Neural progenitor cell (in vitro differentiated cells): Measurements from ENCODE around the gene EIF1. TPM values are rescaled to one million over a fixed set of nuclear protein-coding genes. Genes with fewer than 3 reads are reported as not detected.

ENCODE experiments used
- DNase-seq: peaks from one replicate; pipeline ENCODE4 v3.0.0-alpha.2; 2016; ENCODE audit warnings: low spot score
- H2AFZ ChIP-seq: fragments of 200-600 bp; sonication (generic); replicated peaks from 2 replicates; pipeline ENCODE4 v1.6.1; 2016; ENCODE audit warnings: antibody characterized with exemption
- H3F3A ChIP-seq: fragments of 200-600 bp; sonication (generic); 2 replicates; pipeline ENCODE4 v1.6.1; 2016; ENCODE audit warnings: antibody characterized with exemption, low read depth
- H3K27ac ChIP-seq: fragments of 200-600 bp; sonication (generic); 2 replicates; pipeline ENCODE4 v1.5.1; 2016; ENCODE audit warnings: mild to moderate bottlenecking
- H3K27me3 ChIP-seq: fragments of 200-600 bp; sonication (generic); 2 replicates; pipeline ENCODE4 v1.6.1; 2016; ENCODE audit warnings: mild to moderate bottlenecking, moderate library complexity
- H3K36me3 ChIP-seq: fragments of 200-600 bp; sonication (generic); 2 replicates; pipeline ENCODE4 v1.5.1; 2016
- H3K4me1 ChIP-seq: fragments of 200-600 bp; sonication (generic); 2 replicates; pipeline ENCODE4 v1.6.1; 2016; ENCODE audit warnings: mixed run types
- H3K4me2 ChIP-seq: fragments of 200-600 bp; sonication (generic); 2 replicates; pipeline ENCODE4 v1.6.1; 2016
- H3K4me3 ChIP-seq: fragments of 200-600 bp; sonication (generic); 2 replicates; pipeline ENCODE4 v1.5.1; 2016
- H3K79me2 ChIP-seq: fragments of 200-600 bp; sonication (generic); 2 replicates; pipeline ENCODE4 v1.6.1; 2016; ENCODE audit warnings: low read depth
- H3K9ac ChIP-seq: fragments of 200-600 bp; sonication (generic); 2 replicates; pipeline ENCODE4 v1.6.1; 2016
- H3K9me3 ChIP-seq: fragments of 200-600 bp; sonication (generic); 2 replicates; pipeline ENCODE4 v1.5.1; 2016; ENCODE audit warnings: low read depth
- H4K20me1 ChIP-seq: fragments of 200-600 bp; sonication (generic); 2 replicates; pipeline ENCODE4 v1.6.1; 2016; ENCODE audit warnings: low read depth
- H3K27ac Mint-ChIP-seq: 3 replicates; pipeline ENCODE4 v1.8.0; 2021; ENCODE audit warnings: mixed read lengths
- H3K27me3 Mint-ChIP-seq: 2 replicates; pipeline ENCODE4 v1.8.0; 2022; ENCODE audit warnings: low read depth, mild to moderate bottlenecking, inconsistent platforms, moderate library complexity, mixed read lengths; ENCODE audit not compliant: insufficient read depth
- H3K36me3 Mint-ChIP-seq: 3 replicates; pipeline ENCODE4 v1.8.0; 2021; ENCODE audit warnings: mixed read lengths
- H3K4me1 Mint-ChIP-seq: 3 replicates; pipeline ENCODE4 v1.8.0; 2021; ENCODE audit warnings: mixed read lengths
- H3K4me3 Mint-ChIP-seq: 3 replicates; pipeline ENCODE4 v1.8.0; 2021; ENCODE audit warnings: mild to moderate bottlenecking, moderate library complexity, mixed read lengths
- H3K9me3 Mint-ChIP-seq: 3 replicates; pipeline ENCODE4 v1.8.0; 2020; ENCODE audit warnings: mixed read lengths
- EZH2 ChIP-seq: fragments of 200-600 bp; sonication (generic); IDR thresholded peaks from 2 replicates; pipeline ENCODE4 v1.6.1; 2017; ENCODE audit warnings: antibody characterized with exemption, mild to moderate bottlenecking, moderate library complexity
- EZH2phosphoT487 ChIP-seq: fragments of 200-600 bp; sonication (generic); IDR thresholded peaks from 2 replicates; pipeline ENCODE4 v1.6.1; 2017; ENCODE audit warnings: antibody characterized with exemption
- total RNA-seq: library from RNA; depleted of rRNA; stranded (reverse); fragments of >200 nt; gene quantifications from 2 replicates; pipeline ENCODE4 v1.2.3, GENCODE V29; 2015; ENCODE audit warnings: low replicate concordance
- TF ChIP-seq, protein P1 (sequence below): fragments of 200-600 bp; sonication (generic); IDR thresholded peaks from 2 replicates; pipeline ENCODE4 v1.5.1; 2017; ENCODE audit warnings: antibody characterized with exemption, mild to moderate bottlenecking

The EIF1 gene
- total RNA-seq, 1 donor from 2014 or later = 91.4 TPM

DNA sequence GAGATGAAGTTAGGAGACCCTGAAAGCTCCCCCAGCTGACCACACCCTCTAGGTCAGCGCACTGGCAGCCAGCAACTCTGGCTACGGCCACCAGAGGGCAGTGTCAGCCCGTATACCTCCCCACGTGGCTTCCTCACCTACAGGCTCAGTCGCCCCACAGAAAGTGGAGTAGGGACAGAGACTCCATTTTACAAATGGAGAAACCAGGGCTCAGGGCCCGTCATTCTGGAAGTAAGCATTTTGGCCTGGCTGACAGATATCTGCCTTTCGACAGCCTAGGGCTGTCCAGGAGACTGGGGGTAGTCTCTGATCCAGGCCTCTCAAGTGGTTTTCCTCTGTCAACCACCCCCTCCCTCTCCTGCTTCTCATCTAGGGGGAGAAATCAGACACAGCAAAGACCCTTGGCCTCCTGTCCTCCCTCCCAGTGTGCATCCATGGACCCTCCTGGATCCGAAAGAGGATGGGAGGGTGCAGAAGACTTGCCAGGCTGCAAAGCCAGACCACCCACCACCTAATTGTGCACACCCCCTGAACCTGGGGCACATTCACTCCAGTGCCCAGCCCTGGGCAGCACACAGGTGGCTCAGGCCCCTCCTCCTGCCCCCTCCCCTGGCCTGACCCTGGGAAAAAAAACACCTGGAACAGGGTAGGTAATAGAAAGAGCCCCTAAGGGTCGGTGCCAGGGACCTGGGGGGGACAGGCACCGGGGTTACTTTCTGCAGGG lies 49.6 kb downstream of the EIF1 start:
- peak overlapping the region; percentile 90 for H2AFZ ChIP-seq
- H3K4me1 Mint-ChIP-seq = peaks cover 13% of the 10 kb centered on the region

DNA sequence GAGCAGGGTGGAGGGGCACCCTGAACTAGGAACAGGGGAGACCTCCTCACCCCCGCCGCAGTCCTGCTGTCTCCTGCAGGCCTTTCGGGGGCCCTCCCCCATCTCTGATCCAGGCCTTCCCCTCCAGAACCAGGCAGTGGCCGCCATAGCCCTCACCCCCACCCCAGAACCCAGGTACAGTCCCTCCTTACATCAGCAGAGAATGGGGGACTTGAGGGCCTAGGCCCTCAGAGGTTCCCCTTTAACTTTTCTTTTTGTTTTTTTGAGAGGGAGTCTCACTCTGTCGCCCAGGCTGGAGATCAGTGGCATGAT lies 50.1 kb downstream of the EIF1 start:
- peak overlapping the region; percentile 90 for H2AFZ ChIP-seq
- Mint-ChIP-seq H3K36me3 (no peaks in the 10 kb centered on the region), H3K4me3 (no peak overlapping the region), H3K27me3 (peaks cover 29% of the 10 kb centered on the region), H3K4me1 (peaks cover 11% of the 10 kb centered on the region), H3K27ac (no peak overlapping the region), H3K9me3 (no peaks in the 10 kb centered on the region)
- H3K27me3 ChIP-seq = peaks cover 42% of the 10 kb centered on the region
- H3K4me2 ChIP-seq = no peak overlapping the region
- H3K27ac ChIP-seq = no peak overlapping the region
- DNase-seq = no peak
- H3K4me3 ChIP-seq = no peak overlapping the region
- peaks cover 2% of the 10 kb centered on the region for H4K20me1 ChIP-seq
- H3K9ac ChIP-seq = no peak overlapping the region
- TF ChIP-seq, protein P1, sequence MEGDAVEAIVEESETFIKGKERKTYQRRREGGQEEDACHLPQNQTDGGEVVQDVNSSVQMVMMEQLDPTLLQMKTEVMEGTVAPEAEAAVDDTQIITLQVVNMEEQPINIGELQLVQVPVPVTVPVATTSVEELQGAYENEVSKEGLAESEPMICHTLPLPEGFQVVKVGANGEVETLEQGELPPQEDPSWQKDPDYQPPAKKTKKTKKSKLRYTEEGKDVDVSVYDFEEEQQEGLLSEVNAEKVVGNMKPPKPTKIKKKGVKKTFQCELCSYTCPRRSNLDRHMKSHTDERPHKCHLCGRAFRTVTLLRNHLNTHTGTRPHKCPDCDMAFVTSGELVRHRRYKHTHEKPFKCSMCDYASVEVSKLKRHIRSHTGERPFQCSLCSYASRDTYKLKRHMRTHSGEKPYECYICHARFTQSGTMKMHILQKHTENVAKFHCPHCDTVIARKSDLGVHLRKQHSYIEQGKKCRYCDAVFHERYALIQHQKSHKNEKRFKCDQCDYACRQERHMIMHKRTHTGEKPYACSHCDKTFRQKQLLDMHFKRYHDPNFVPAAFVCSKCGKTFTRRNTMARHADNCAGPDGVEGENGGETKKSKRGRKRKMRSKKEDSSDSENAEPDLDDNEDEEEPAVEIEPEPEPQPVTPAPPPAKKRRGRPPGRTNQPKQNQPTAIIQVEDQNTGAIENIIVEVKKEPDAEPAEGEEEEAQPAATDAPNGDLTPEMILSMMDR = no peak
- peaks cover 8% of the 10 kb centered on the region for H3F3A ChIP-seq
- peaks cover 4% of the 10 kb centered on the region for H3K4me1 ChIP-seq
- H3K79me2 ChIP-seq = no peaks in the 10 kb centered on the region
- no peaks in the 10 kb centered on the region for H3K9me3 ChIP-seq
- no peaks in the 10 kb centered on the region for H3K36me3 ChIP-seq

More for the DNA sequence above, 49.6 kb downstream of the EIF1 start:
- Histone ChIP-seq H3K36me3 (no peaks in the 10 kb centered on the region), H3K27ac (no peak overlapping the region), H3K27me3 (peaks cover 47% of the 10 kb centered on the region), H3K79me2 (no peaks in the 10 kb centered on the region), H4K20me1 (peaks cover 3% of the 10 kb centered on the region), H3K4me1 (peaks cover 4% of the 10 kb centered on the region), H3F3A (peaks cover 8% of the 10 kb centered on the region), H3K4me3 (no peak overlapping the region), H3K9ac (no peak overlapping the region), H3K4me2 (no peak overlapping the region), H3K9me3 (no peaks in the 10 kb centered on the region)
- H3K9me3 Mint-ChIP-seq = peaks cover 2% of the 10 kb centered on the region
- no peaks in the 10 kb centered on the region for H3K36me3 Mint-ChIP-seq
- DNase-seq = peak; percentile 90
- H3K27ac Mint-ChIP-seq = peak overlapping the region; percentile 76
- no peak for TF ChIP-seq EZH2phosphoT487
- TF ChIP-seq, protein P1 = peak; percentile 98
- H3K27me3 Mint-ChIP-seq = peaks cover 32% of the 10 kb centered on the region
- H3K4me3 Mint-ChIP-seq = peak overlapping the region; percentile 24

- Histone ChIP-seq H3K27me3 (peaks cover 31% of the 10 kb centered on the region), H2AFZ (no peak overlapping the region), H3K4me3 (no peak overlapping the region), H3K9me3 (no peaks in the 10 kb centered on the region), H3K27ac (no peak overlapping the region), H4K20me1 (no peaks in the 10 kb centered on the region), H3K9ac (no peak overlapping the region), H3K79me2 (no peaks in the 10 kb centered on the region), H3K4me1 (peaks cover 4% of the 10 kb centered on the region), H3K4me2 (no peak overlapping the region), H3K36me3 (no peaks in the 10 kb centered on the region), H3F3A (peaks cover 4% of the 10 kb centered on the region)
- no peaks in the 10 kb centered on the region for H3K9me3 Mint-ChIP-seq
- peak overlapping the region; percentile 9 for H3K27ac Mint-ChIP-seq
- DNase-seq = no peak
- no peaks in the 10 kb centered on the region for H3K36me3 Mint-ChIP-seq
- H3K4me3 Mint-ChIP-seq = no peak overlapping the region
- peaks cover 11% of the 10 kb centered on the region for H3K4me1 Mint-ChIP-seq
- peaks cover 28% of the 10 kb centered on the region for H3K27me3 Mint-ChIP-seq
- TF ChIP-seq, protein P1 = no peak
- TF ChIP-seq EZH2 = no peak
These were observed 51.1 kb downstream of the EIF1 start for GRCh38 chr17:41739661-41740352.
